CD4-positive, alpha-beta T cell treated with Interleukin-1 beta for 1 hour (primary cell): ENCODE measurements around the gene NOL3.

ENCODE experiments used
- DNase-seq, 2 donors: peaks; one replicate each; pipeline ENCODE4 v3.0.0-alpha.2; 2020 to 2022

The NOL3 gene

GRCh38 chr16:67155295-67156142, 14.8 kb upstream of the NOL3 start:
- peak; percentile 79 to 83 for DNase-seq

DNA sequence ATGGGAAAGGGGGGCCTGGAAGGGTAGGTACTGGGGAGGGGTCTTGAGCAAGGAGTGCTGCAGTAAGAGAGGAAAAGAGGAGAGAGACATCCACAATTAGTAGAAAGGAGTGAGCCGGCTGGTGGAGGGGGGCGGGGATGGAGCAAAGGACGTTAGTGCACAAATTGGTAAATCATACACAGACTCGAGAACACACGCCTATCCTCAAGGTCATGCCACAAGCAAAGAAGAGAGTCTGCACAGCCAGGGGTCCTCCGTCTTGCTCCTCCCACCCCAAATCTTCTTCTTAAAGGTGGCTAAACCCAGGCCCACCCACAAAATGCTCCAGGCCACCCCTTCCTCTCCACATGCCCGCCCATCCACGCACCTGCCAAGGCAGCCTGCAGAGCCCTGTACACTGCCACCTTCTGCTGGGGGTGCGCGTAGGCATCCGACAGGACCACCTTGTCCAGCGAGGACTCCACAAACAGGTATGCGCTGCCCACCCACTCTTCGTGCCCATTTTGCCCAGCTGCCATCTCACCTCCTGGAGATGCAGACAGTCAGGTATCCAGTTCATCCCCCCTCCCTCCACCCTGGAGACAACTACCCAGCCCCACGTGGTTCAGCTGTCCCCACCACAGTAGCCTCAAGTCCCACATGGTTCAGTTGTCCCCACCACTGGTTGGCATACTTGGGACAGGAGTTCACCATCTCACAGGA, 14.0 kb upstream of the NOL3 start:
- DNase-seq, result no peak

DNA sequence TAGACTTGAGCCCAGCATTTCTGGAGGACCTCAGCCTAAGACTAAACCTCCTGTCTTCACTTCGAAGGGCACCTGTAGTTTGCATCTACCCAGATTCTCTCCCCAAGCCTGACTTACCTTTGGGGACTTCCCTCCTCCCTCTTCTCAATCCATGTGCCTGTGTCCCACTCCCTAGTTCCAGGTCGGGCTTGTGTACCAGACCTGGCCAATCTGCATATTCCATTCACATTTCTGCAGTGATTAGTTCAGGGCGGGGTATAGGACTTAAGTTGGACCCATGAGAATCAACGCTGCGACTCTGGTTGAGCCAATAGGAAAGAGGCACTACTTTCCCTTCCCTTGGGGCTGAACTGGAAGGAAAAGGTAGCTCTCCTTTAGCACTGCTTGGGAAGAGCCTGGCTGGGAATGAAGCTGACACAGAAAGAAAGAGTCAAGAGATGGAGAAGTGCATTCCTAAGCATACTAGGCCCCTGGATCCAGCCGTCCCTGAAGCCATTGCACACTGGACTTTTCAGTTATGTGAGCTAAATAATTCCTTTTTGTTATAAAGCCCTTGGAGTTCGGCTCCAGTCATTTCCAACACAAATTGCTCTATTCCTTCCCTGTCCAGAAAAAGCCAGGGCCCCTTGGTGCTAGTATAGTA, 13.1 kb upstream of the NOL3 start:
- no peak for DNase-seq

GRCh38 chr16:67157892-67158635, 12.3 kb upstream of the NOL3 start:
- peak; percentile 24 to 66 for DNase-seq

DNA sequence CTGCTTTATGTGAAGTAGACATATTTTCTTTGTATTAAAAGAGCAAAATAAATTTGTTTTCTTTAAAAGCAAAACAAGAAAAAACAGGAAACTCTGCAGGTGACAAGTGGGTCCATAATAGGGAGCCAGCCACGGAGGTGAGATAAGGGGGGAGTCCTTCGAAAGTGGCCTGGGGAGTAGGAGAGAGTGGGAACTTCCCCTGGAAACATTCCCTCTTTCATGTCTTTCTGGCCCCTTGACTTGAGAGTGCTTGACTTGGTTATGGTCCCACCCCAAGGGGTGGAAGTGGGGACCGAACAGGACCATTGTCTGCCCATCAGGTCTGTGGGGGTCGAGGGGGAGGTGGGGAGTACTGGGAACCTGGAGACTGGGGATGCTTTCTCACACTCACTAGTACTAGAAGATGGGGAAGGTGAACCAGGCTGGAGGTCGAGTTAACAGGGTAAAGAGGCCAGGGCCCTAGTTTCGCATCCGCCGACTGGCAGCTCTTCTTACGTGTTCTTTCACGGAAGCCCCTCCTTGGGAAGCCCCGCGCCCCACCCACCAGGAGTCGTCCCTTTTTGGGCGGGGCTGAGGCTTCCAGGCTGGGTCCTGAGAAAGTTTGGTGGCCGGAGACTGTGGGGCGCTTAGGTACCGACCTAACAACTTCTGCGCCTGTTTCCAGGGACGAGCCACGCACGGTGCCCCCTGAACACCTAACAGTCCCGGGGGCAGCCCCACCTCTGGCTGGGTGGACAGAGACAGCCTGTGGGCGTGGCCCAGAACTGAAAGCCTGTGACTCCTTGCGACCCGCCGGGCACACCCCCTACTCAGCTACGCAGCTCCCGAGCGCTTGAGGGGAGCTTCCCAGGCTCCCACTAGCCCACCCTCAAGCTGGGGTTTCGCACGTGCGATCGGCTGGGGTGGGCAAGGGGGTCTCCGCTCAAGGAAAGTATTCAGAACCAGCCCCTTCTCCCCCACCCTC, 11.4 kb upstream of the NOL3 start:
- peak; percentile 85 to 88 for DNase-seq

- no peak for DNase-seq
Observed at GRCh38 chr16:67161595-67162058, 8.7 kb upstream of the NOL3 start.

DNA sequence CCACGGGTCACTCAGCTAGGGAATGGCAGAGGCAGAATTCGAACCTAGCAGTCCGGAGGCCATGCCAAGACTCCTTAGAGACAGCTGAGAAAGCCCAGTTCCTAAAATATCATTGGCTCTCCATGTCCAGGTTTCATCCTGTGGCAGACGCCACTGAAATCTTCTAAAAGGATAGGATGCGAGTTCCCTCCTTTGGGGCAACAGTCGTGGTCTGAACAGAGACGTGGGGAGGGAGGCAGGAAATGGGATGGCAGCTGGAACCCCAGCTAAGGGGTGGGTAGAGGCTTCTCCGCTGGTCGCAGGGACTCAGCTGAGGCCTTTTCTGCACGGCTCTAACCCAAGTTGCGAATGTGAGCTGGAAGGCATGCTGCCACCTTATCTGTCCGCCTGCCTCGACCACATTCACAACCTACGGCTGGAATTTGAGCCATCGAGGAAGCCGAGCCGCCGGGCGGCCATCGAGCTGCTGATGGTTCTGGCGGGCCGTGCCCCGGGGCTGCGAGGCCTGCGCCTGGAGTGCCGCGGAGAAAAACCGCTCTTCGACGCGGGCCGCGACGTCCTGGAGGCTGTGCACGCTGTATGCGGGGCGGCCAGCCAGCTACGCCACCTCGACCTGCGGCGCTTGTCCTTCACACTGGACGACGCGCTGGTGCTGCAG, 7.7 kb upstream of the NOL3 start:
- no peak for DNase-seq

GRCh38 chr16:67163164-67163998, 7.0 kb upstream of the NOL3 start:
- peak; percentile 50 to 62 for DNase-seq

GRCh38 chr16:67163999-67164558, 6.3 kb upstream of the NOL3 start:
- DNase-seq, result no peak

GRCh38 chr16:67164599-67165061, 5.7 kb upstream of the NOL3 start, which contains the start of gene HSF4:
TSS of gene HSF4 (plus strand) at chr16:67164745. CDS start at chr16:67164812, 67 bp downstream.
- DNase-seq, result no peak

- DNase-seq, result no peak
Observed at GRCh38 chr16:67165121-67166078, 4.9 kb upstream of the NOL3 start.

DNA sequence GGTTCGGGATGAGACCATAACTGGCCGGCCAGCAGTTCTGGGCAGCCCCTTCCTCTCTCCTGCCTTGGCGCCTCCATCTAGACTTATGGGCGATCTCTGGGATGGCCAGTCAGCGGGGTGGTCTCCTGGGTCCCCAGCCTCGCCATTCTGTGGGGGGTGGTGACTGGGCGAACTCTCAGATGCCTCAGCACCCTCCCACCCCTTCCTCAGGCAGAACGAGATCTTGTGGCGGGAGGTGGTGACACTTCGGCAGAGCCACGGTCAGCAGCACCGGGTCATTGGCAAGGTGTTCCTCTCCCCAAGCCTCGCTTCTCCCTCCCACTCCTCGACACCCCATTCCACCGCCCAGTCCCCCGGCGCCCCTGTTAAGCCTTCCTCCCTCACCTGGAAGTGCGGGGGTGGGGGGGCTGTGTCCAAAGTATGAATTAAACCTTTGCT, 4.2 kb upstream of the NOL3 start:
- no peak for DNase-seq

DNA sequence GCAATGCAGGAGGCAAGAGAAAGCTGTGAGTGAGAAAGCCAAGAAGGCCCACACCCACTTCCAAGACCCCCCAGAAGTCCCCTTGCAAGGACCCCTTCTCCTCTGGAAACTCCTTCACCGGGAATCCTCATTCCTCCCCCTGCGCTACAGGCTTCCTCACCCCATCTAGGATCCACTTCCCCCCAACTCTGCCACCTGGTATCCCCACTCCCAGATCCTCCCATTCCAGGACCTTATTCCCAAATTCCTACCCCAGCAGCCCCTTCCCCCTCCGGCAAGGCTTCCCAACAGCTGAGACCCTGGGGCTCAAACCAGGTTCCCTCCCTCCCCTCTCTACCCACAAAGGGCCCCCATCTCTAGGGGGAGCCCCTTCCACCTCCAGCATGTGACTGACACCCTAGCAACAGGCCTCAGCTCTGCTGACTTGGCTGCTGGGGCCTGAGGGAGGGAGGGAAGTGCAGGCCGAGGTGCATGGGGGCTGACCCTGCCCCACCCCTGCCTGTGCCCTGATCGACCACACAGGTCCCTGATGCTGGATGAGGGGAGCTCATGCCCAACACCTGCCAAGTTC, 3.7 kb upstream of the NOL3 start:
- DNase-seq, result no peak

- DNase-seq, result no peak
Observed at GRCh38 chr16:67167588-67167987, 2.8 kb upstream of the NOL3 start.

- no peak for DNase-seq
Observed at GRCh38 chr16:67169011-67169451, 1.3 kb upstream of the NOL3 start.

- DNase-seq, result peak in 1 of 2 donors; percentile 44
Observed at GRCh38 chr16:67169642-67170167, 633 bp upstream of the NOL3 start.

- DNase-seq, result no peak
Observed at GRCh38 chr16:67170949-67171649, 761 bp downstream of the NOL3 start.
